GM10847 (cell line): ENCODE measurements around the gene PAFAH1B1.
A peak's percentile ranks its signal among the peaks of the same experiment; 100 is the strongest.

Experiments
- POLR2A ChIP-seq: IDR thresholded peaks from 2 replicates; pipeline ENCODE4 v1.6.1; 2011; ENCODE audit not compliant: insufficient read length; ENCODE audit errors: extremely low read depth

PAFAH1B1 gene

DNA sequence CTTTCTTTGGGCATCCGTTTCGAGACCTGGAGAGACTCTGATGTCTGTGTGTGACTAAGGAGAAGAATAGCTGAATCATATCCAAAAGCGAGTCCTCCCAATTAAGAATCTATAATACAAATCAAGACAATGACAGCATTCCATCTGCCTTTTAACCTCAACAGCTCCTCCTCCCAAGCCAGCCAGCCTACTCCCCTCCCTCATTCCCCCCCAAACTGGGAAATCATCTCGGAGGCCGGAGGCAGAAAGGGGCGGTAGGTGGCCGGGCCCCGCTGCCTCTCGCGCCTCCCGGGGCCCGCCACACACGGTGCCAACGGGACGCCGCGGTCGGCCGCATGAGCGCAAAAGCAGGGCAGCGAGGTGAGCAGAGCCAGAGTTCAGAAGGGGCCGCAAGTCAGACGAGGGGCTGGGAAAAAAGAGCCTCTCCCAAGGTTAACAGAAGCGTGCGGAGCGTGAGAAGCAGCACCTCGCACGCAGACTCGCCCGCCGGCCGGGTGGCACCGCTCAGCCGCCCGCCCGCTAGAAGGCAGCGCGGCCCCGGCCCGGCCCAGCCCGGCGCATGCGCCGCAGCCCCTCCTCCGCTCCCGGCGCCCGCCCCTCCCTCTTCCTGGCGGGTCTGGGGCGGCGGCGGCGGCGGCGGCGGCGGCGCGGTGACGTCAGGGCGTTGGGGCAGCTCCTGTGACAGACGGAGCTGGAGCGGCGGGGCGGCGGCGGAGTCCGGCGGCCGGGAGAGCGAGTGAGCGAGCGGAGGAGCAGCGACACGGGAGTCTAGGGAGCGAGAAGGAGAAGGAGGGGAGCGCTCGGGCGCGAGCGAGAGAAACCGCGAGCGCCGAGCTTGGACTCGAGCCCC, at the start of gene PAFAH1B1:
Gene PAFAH1B1 (plus strand): TSS at position 684 of the 850 bp plus-strand sequence. CDS start 44,635 bp downstream, outside the sequence.
- peak; percentile 94 for TF ChIP-seq POLR2A

DNA sequence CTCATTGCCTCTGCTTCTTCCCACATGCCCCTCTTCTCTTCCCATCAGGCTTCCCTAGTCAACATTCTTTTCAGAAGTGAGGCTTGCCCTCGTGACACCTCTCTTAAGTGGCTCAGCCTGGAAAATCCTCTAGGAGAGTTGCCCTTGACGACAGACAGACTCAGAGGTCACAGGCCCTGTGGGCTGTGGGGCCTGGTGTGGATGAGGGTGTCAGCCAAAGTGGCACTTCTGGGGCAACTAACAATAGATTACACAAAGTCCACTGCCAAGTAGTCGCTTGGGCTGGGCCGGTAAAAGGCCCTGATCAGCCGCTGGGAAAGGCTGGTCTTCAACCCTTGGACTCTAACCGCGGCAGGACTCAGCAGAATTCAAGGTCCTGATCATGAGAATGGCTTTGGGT, 48.1 kb upstream of the PAFAH1B1 start:
- TF ChIP-seq POLR2A, result no peak

DNA sequence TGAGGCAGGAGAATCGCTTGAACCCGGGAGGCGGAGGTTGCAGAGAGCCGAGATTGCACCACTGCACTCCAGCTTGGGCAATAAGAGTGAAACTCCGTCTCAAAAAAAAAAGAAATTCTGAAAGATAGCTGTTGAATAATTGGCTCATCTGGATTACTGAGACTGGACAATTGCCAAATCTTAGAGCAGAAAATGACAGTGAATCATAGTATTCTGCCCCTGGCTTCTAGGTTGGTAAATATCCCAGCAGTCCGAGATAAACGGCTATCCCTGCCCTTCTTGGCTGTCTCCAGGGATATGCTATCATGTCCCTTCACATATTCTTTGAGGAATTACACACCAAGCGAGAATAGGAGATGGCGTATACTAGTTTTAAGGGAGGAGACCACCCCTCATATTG, 46.3 kb upstream of the PAFAH1B1 start:
- TF ChIP-seq POLR2A, result no peak

- no peak for TF ChIP-seq POLR2A
Measured at GRCh38 chr17:2549392-2550211, 43.9 kb upstream of the PAFAH1B1 start.

DNA sequence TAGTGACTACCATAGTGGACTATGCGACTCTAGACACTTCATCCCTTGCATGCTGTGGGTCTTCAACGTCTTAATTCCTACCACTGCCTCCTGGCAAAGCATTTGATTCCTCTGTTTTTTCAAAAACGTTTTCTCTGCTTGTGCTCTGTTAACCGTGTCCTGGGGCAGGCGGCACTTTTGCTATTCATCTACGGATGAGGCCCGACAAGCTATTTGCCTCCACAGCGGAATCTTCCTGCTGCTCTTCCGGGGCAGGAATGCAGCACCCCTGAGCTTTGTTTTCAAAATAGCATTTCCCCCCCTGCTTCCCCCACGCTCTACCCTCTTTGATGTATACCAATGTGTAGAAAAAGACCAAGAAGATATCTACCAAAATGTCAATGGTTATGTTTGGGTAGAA, 42.0 kb upstream of the PAFAH1B1 start:
- TF ChIP-seq POLR2A, result no peak

- TF ChIP-seq POLR2A, result no peak
Measured at GRCh38 chr17:2551928-2552327, 41.5 kb upstream of the PAFAH1B1 start.

DNA sequence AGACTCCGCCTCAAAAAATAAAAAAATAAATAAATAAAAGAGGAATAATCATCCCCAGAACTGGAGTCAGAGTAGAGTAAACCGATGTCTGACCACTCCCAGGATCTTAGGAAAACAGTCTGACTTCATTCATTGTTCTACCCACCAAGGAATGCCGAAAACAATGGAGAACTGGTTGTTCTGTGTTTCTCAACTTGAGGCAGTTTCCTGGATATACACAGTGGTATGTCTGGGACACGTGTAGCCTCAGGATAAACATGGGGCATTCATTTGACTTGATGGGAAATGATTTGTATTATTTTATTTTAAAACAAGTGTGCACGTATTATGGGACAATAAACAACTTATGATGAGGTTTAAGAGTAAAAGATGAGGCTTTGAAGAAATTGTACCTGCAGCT, 32.8 kb upstream of the PAFAH1B1 start:
- no peak for TF ChIP-seq POLR2A

DNA sequence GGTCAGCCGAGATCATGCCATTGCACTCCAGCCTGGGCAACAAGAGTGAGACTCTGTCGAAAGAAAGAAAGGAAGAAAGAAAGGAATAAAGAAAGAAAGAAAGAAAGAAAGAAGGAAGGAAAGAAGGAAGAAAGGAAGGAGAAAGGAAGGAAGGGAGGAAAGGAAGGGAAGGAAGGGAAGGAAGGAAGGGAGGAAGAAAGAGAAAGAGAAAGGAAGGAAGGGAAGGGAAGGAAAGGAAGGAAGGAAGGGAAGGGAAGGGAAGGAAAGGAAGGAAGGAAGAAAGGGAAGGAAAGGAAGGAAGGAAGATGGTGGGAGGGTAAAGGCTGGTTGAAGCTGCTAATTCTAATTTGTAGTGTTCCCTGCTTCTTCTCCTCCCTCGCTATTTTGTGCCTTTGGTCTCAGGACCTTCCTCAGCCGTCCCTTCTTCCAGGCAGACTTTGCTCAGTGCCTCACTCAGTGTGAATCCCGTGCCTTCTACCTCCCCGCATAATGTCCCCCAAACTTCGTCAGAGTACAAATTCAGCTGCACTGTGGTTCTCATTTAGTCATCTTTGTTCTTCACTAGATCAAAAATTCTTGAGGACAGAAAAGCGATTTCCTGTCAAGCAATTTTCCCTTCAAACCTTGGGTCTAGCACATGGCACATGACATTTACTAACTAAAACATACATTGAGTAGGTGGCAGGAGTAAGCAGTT, 31.1 kb upstream of the PAFAH1B1 start:
- TF ChIP-seq POLR2A, result no peak

DNA sequence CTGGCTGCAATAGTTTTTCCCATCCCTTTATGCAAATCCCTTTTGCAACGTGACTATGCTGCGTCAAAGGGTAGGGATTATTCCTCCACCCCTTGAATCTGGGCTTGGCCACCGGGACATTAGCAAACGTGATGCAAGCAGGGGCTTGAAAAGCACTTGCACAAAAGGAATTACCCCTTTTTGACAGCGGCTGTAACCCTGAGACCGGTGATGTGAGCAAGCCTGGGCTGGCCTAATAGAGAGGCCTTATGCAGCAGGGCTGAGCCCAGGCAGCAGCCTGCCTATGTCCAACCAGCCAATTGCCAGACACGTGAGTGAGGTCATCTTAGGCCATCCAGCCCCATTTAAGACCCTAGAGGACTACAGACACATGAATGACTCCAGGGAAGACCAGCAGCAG, 30.4 kb upstream of the PAFAH1B1 start:
- TF ChIP-seq POLR2A, result no peak

GRCh38 chr17:2563543-2563942, 29.9 kb upstream of the PAFAH1B1 start:
- TF ChIP-seq POLR2A, result no peak

DNA sequence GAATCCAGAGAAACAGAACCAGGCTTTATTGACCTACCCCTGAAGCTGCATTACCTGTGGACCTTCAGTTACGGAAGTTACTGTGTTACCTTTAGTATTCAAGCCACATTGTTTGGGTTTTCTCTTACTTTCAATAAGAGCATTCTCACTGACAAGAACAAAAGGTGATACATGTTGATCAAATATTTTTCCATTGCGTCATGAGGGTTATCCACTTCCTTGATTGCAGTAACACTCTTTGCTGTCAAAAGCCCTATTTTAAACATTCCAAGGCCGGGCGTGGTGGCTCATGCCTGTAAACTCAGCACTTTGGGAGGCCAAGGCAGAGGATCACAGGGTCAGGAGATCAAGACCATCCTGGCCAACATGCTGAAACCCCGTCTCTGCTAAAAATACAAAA, 28.6 kb upstream of the PAFAH1B1 start:
- TF ChIP-seq POLR2A, result no peak

DNA sequence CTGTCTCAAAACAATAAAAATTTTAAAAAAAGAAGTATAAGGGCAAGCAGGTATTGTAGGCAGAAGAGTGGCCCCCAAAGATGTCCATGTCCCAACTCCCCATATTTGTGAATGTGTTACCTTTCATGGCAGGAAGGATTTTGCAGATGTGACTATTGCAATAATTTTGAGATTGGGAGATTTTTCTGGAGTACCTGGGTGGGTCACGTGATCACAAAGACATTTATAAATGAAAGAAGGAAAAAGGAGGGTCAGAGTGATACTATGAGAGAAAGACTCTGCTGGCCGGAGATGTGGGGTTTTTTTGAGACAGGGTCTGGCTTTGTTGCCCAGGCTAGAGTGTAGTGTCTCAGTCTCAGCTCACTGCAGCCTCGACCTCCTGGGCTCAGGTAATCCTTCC, 27.4 kb upstream of the PAFAH1B1 start:
- no peak for TF ChIP-seq POLR2A

DNA sequence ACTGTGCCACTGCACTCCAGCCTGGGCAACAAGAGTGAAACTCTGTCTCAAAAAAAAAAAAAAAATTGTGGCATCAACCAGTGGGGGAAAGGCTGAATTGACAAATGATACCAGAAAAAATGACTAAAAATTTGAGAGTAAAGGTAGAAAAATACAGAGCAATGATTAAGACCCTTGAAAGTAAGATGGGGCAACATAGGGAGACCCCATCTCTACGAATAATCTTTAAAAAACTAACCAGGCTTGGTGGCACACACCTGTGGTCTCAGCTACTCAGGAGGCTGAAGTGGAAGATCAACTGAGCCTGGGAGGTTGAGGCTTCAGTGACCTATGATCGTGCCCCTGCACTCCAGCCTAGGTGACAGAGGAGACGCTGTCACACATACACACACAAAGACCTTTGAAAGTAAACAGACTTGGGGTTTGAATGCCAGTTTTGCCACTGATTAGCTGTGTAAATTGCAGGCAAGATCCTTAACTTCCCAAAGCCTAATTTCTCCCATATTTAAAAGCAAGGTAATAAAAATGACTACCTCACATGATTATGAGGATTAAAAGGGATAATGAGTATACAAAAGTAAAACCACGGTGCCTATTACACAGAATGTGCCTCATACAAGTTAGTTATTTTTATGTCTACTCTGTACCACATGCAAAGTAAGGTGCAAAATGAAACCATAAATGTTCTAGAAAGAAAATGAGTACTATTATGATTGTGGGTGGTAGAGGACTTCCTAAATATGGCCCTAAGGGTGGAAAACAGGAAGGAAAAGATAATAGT, 21.7 kb upstream of the PAFAH1B1 start:
- TF ChIP-seq POLR2A, result no peak

- TF ChIP-seq POLR2A, result no peak
Measured at GRCh38 chr17:2580151-2580550, 13.3 kb upstream of the PAFAH1B1 start.

DNA sequence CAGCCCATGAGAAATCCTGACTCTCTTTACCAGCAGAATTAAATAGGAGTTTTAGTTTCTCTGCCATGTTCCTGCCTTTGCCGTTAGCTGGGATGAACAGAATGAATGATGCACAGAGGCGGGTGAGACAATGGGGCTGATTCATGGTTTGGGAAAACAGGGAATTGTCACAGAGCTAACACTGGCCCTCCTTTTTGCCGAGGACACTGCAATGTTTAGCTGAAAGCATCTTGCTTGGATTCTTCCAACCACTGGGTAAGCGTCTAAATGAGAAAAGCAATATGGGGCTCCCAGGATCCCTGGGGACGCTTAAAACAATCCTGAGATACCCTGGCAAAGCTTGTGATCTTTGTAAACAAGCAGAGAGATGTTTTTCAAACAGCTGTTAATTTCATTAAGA, 12.8 kb upstream of the PAFAH1B1 start:
- no peak for TF ChIP-seq POLR2A

DNA sequence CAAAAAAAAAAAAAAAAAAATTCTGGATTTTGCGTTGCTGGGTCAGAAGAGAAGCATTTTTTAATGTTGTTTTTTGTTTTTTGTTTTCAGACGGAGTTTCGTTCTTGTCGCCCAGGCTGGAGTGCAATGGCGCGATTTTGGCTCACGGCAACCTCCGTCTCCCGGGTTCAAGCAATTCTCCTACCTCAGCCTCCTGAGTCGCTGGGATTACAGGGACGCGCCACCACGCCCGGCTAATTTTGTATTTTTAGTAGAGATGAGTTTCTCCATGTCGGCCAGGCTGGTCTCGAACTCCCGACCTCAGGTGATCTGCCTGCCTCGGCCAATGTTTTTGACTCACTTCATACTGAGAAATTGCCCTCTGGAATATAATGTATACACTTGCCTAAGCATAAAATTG, 11.0 kb upstream of the PAFAH1B1 start:
- no peak for TF ChIP-seq POLR2A
